Activated CD8-positive, alpha-beta memory T cell treated with anti-CD3 and anti-CD28 coated beads for 48 hours (primary cell): ENCODE data around the gene LIPT1.
A peak's percentile ranks its signal among the peaks of the same experiment; 100 is the strongest.
"Not testable (repeated sequence)": the region's sequence is repeated elsewhere in the genome, so short reads cannot be mapped to it uniquely, and the experiment has no call there.

Source experiments
- DNase-seq, 3 experiments: peaks; one replicate each; pipeline ENCODE4 v3.0.0-alpha.2; 2020; ENCODE audit warnings: low read depth in 2 of 3, low spot score in 2 of 3

LIPT1 gene

DNA sequence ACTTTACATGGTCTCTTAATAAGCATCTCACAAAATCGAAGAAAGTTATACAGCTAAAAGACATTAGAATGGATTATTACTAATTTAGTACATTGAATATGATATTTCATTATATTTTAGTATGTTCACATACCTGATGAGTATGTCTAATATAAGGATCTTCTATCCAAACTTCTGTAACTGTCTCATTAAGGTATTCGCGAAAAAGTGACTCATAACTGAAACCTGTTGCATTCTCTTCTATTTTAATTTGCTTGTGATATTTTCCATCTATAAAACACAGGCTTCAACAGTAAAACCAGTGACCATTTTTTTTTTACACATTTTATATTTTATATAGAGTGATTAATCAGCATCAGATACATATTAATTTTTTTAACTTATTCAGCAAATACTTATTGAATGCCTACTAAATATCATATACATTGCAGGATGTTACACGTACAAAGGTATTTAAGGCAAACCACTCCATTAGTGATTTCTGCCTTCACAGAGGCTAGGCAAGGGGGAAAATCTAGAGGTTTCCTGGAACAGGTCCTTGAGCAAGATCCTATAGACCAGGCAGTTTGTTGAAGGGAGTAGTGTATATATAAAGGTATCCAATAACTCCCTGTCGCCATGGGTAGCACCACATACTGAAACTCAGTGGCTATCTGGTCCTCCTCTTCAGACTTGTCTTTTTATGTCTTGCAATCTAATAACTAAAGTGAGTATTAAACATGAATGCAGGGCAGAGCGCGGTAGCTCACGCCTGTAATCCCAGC is 16.8 kb downstream of the LIPT1 start:
- DNase-seq, result no peak

DNA sequence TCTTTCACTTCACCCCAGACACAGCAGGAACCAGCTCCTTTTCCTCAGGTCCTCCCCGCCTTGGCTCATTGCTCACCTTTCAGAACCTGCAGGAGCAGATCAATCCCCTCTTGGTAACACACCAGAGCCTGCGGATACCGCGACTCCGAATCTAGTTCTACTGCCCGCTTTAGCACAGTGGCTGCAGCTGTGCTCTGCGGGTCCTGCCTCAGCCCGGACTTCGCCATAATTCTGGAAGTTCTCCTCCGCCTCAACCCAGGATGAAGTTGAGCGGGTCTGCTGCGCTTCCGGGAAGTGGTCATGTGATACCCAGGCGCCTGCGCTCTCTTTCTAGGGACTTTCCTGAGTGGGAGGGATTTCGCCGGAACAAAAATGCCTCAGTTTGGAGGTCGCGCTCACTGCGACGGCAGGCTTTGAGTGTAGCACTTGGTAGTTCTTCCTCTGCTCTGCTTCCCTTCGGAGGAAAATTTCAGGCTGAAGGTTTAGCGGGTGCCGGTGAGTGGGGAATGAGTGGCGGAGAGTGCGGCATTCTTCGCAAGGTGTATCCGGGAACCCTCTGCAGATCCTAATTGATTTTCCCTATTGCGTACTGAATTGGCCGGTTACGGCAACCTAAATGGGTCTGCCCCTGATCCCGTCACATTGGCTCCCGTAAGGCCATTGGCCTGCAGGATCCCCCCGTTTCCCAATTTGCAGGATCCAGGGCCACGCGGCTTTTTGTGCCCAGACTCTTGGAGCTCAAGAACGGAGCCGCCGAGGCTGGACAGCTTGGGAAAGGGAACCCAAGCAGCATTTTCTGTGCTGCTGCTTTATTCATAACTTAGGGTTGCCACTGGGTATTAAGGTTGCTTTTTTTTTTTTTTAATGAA is 26.2 kb downstream of the LIPT1 start, which contains the start of the genes MITD1 and MRPL30:
Gene MITD1 (minus strand): TSS at position 304 of the 869 bp plus-strand sequence. CDS start 77 bp downstream, at position 227.
Gene MRPL30 (plus strand): TSS at position 430 of the 869 bp plus-strand sequence. CDS start 5,020 bp downstream, outside the sequence.
- DNase-seq, result peak; percentile 59 to 75 (median 72)

DNA sequence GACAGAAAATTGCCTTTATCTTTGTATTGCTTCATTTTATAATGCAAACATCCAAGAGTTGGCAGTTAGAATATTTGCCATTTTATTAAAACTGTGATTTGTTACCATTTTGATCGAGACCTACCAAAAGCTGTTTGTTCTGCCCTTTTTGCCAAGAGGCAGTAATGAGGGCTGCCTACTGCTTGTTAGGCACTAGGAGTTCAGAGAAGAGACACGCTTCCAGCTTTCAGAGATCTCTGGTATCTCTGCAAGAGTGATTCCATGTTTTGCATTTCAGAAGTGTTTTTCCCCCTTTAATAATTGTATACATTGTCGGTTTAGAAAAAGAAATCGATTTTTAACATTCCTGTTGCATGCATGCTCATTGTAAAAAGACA is 26.8 kb downstream of the LIPT1 start:
- no peak for DNase-seq

DNA sequence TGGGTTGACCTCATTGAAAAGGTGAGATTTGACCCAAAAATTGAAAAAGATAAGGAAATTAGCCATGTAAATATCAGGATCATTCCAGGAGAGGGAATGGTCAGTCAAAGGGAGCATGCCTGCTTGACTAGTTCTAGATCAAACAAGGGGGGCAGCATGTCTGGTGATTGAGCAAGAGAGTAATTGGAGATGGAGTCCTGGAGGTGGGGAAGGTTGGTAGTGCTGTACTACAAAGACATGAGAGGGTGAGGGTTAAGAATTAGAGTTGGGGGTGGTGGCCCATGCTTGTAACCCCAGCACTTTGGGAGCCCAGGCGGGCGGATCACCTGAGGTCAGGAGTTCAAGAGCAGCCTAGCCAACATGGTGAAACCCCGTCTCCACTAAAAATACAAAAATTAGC is 28.3 kb downstream of the LIPT1 start:
- DNase-seq, result no peak

DNA sequence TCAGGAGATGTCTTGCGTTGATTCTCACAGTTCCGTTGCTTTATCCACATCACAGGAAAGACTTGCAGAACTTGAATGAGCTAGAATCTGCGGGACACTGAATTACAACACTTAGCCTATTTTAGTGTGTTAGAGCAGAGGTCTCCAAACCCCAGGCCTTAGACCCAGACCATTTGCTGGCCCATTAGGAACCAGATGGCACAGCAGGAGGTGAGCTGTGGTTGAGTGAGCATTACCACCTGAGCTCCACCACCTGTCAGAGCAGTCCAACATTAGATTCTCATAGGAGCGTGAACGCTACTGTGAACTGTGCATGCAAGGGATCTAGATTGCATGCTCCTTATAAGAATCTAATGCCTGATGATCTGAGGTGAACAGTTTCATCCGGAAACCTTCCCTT is 30.0 kb downstream of the LIPT1 start:
- no peak for DNase-seq

DNA sequence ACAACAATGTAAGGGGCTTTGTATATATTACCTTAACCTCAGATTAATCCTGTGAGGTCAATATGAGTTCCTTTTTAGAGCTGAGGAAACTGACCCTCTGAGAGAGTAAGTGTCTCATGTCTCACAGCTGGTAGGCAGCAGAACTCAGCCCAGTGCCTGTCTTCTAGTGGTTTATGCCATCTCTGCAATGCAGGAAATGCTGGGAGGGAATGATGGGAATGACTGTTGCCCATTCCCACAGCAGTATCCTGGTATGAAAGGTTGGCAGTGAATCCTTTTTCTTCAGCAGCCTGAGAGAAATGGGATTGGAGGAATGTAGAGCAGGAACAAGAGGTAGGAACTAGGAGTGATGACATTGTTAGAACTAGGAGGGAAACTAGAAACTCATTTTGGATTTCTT is 32.2 kb downstream of the LIPT1 start:
- DNase-seq, result no peak

DNA sequence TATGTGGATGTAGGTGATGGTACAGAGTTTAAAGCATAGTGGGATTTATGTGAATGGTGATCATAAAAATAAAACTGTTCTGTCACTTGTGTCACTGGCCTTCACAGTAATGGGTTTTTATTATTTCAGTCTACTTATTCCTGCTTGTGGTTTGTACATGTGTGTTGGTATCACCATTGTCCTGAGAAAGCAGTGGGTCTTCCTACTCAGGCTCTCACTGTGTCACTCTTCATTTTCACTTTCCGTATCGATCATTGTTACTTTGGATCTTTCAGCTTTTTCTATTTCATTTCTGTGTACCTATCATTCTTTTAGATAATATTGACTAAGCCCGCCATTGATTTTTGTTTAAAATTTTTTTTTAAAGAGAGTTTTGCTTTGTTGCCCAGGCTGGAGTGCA is 33.6 kb downstream of the LIPT1 start:
- no peak for DNase-seq

DNA sequence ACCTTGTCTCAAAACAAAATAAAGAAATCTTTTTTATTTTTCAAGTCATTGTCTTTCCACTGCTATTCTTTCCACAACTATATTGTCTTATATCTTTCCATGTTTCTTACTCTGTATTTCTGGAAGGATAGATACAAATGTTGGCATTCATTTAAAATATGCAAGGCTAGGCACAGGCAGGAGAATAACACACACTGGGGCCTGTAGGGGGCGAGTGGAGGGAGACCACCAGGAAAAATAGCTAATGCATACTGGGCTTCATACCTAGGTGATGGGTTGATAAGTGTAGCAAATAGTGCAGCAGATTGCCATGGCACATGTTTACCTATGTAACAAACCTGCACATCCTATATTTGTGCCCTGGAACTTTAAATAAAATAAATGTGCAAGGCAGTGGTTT is 35.8 kb downstream of the LIPT1 start:
- DNase-seq, result no peak

DNA sequence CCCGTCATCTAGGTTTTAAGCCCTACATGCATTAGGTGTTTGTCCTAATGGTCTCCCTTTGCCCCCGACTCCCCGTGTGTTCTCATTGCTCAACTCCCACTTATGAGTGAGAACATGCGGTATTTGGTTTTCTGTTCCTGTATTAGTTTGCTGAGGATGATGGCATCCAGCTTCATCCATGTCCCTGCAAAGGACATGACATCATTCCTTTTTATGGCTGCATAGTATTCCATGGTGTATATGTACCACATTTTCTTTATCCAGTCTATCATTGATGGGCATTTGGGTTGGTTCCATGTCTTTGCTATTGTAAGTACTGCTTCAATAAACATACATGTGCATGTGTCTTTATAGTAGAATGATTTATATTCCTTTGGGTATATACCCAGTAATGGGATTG is 37.6 kb downstream of the LIPT1 start:
- not testable (repeated sequence) for DNase-seq

DNA sequence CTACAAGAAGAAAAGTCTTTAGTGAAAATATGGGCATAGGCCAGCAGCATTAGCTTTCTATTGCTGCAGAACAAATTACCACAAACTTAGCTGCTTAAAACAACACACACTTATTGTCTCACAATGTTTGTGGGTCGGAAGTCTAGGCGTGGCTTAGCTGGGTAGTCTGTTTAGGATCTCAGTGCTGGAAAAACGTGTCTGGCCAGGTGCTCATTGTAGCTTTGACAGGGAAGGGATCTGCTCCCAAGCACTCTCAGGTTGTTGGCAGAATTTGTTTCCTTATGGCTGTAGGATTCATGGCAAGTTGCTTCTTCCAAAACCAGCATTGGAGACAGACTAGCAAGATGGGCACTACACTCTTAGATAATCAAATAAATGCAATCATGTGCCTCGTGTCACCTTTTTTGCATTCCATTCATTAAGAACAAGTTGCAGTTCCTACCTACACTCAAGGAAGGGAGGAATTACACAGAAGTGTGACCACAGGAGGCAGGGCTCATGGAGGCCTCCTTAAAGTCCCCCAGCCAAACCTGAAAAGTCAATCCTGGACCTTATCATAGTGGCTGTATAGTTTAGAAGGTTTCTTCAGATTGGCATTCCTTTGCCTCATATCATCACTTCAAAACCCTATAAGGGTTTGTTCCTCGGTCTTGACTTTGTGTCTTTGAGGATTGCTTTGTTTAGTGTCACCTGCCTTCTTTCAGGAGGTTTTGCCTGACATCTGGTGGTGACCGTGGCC is 43.5 kb downstream of the LIPT1 start:
- no peak for DNase-seq

DNA sequence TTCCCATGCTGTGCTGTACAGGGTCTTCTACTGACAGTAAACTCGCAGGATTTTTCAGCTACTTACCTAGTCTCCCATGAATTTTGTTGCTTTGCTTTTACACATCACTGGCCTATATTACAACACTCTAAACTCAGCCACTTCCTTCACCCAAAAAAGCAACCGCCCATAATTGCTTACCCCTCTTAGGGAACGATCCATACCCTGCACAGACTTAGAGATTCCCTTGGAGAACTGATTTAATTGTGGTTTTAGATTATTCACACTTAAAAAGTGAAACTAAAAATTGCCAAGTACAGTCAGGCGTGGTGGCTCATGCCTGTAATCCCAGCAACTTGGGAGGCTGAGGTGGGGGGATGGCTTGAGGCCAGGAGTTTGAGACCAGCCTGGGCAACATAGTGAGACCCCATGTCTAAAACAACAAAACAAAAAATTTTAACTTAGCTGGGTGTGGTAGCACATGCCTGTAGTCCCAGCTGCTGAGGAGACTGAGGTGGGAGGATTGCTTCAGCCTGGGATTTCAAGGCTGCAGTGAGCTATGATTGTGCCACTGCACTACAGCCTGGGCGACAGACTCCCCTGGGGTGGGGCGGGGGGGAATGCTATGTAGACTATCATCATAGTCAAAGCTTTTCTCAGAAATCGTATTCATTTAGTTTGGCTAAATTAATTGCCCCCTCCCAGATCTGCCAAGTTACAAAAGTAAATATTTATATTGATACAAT is 45.5 kb downstream of the LIPT1 start:
- no peak for DNase-seq

DNA sequence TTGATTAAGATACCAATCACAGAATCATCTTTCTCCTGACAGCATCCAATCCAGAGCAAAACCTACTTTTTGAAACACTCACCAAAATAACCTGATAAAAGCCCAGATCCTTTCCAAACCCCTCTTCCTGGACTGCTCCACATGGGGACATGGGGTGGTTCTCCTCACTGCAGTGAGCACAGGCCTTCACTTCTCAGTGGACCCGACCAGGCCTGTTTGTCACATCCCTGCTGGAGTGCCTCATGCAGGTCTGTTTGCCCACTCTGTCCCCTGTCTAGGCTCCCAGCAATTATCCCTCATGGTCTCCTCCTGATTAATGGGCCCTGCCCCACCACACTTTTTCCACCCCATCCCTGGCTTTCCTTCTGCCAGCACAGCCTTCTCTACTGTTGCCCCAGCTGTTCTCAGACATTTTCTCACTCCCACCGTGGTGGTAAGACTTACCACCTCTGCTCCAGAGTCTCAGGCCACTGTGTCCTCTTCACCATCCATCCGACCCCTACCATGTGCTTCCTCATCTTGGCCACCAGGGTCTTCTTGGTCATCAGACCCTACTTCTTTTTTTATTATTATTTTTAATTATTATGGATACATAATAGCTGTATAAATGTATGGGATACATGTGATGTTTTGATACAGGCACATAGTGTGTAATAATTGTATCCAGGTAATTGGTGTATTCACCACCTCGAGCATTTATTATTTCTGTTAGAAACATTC is 47.4 kb downstream of the LIPT1 start:
- DNase-seq, result no peak

DNA sequence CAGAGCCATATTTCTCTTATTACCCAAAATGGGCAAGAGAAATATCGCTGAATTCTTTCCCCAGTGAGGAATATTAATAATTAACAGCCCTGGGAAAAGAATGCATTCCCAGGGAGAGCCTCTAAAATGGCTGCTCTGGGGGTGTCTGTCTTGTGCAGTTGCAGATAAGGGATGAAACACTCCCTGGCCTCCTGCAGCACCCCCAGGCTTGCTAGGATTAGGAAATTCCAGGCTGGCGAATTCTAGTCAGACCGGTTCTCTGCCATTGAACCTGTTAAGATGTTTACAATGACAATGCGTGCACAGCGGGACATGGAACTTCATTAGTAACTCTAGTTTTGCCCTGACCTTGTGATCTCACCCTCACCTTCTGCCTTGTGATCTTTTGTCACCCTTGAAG is 50.7 kb downstream of the LIPT1 start:
- no peak for DNase-seq
